ENCODE results near the gene RP9.

RP9 gene

DNA sequence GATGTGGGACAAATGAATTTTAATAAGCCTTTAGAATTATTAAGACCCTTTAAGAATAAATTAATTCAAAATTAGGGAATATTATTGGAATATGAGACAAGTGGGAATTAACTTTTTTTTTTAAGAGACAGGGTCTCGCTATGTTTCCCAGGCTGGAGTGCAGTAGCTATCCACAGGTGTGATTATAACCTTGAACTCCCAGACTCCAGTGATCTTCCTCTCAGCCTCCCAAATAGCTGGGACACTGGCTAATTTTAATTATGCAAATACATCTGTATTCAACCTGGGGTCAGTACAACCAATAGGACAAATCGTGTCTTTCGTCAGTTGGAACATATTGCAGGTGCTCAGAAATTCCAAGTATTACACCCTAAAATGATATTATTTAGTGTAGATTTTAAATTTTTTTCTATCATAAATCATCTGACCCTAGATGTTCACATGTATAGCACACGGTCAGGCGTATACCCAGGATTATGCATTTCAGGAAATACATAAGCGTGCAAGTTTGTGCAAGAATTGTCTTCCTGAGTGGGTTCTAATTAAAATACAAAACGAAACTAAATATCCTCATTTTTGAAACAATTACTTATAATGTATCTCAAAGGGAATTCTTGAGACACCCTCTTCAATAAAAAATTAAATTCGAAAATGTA lies 47.8 kb downstream of the RP9 start:
- no peak for DNase-seq

DNA sequence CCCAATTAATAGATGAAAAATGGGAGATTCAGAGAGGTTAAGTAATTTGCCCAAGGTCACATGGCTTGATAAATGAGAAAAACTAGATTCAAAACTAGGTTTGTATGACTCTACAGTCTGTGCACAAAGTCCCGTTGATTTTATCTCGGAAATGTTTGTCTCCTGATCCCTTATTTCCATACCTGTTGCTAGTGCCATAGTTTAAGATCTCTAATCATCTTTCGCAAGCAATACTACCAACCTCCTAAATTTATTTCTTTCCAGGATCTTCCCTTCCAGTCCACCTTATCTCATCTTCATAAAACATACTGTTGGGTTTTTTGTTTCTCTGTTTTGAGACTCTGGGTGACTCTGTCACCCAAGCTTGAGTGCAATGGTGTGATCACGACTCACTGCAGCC lies 49.6 kb downstream of the RP9 start:
- DNase-seq, result no peak

DNA sequence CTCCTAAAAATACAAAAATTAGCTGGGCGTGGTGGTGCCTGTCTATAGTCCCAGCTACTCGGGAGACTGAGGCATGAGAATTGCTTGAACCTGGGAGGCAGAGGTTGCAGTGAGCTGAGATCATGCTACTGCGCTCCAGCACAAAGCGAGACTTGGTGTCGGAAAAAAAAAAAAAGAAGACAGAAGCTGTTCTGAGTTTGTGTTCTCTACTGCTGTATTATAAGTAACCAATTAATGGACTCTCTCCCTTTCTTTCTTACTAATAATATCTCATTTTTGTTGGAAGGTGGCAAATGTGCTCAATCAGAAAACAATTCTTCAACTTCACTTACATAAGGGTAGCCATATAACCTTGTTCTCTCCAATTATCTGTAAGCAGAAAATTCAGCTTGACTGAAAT lies 54.0 kb downstream of the RP9 start:
- no peak for DNase-seq

DNA sequence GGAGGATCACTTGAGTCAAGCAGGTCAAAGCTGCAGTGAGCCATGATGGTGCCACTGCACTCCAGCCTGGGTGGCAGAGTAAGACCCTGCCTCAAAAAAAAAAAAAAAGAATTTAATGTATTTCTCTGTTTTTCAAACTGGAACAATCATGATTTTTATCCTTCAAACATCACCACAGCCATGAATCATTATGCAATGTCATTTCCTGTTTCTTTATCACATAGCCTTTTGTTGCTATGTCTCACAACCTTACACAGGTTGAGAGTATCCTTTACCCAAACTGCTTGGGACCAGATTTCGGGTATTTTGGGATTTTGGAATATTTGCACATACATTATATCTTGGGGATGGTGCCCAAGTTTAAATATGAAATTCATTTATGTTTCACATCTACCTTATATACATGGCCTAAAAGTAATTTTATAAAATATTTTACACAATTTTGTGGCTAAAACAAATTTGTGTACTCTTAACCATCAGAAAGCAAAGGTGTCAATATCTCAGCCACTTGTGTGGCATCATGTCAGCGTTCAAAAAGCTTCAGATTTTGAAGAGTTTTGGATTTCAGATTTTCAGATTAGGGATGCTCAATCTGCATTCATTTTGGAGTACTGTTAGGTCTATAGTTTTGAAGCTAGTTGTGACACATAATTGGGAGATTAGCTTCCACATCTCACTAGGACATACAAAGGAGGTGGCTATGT lies 54.8 kb downstream of the RP9 start:
- DNase-seq, result no peak

DNA sequence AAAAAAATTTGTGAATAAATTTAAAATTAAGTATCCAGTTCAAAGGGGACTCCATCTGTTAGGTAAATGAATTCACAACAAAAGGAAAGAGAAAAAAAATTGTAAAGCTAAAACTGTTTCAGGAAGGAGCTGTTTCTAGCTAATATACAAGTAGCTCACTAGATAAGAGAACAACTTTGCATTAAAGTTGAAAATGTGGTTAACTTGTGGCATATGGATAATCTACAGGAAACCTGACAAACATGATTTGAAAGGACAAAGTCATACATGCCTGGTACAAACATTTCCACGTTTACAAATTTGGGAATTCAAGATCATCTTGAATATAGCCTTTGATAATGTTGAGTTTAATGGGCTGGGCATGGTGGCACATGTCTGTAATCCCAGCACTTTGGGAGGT lies 55.5 kb downstream of the RP9 start:
- DNase-seq, result no peak

DNA sequence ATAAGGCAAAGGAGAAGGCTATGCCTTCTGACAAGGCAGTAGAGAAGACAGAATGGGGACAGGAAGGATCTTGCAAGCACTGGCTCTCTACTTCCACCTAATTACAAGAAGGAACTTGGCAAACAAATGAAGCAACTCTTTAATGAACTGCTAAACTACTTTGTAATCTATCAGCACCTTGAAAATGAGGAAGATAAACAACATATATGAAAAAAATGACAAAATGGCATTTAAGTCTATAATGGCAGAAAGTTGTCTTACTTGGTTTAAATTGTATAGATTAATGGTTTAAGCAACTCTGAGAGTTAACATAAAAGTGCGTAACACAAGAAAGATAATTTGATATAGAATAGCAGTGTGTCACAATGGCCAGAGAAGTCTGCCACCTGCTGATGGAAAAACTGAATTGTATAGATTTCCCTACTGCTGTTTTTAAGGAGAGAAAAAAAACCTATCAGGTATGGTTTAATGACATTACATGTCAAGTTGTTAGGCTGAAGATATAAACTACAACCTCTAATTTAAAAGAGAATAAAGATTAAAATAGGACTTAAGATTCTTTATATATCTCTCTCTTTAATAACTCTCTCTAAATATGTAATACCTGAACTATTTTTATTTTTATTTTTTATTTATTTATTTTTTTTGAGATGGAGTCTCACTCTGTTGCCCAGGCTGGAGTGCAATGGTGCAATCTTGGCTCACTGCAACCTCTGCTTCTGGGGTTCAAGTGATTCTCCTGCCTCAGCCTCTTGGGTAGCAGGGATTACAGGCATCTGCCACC lies 58.5 kb downstream of the RP9 start:
- DNase-seq, result no peak

DNA sequence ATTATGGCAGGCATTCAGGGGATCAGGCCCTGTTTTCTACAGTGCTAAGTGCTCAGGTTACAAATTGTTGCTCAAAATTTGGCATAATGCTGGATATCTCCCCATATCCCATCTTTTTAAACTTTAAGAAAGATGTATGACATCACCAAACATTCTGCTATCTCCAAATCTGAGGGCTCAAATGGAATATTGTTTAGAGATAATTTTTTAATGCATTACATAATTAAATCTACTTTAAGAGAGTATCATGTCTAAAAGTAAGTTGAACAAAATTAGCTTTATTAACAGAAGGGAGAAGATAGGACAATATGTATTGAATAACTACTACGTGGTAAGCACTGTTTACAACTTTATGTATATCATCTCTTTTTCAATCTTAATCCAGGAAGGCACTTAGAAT lies 60.5 kb downstream of the RP9 start:
- no peak for DNase-seq

DNA sequence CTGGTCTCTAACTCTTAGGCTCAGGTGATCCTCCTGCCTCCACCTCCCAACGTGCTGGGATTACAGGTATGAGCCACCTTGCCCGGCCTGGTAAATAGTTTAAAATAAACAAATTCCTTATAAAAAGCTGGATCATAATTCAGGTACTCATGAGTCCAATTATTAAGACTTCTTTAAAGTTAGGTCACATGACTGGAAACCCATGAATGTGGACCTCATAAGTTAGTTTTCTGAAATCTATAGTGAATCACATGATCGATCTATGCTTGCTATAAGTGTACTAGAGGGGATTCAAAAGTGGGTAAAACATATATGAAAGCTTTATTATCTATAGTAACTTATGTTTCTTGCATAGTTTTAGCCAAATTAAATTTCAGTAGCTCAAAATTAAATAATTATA lies 60.9 kb downstream of the RP9 start:
- no peak for DNase-seq

DNA sequence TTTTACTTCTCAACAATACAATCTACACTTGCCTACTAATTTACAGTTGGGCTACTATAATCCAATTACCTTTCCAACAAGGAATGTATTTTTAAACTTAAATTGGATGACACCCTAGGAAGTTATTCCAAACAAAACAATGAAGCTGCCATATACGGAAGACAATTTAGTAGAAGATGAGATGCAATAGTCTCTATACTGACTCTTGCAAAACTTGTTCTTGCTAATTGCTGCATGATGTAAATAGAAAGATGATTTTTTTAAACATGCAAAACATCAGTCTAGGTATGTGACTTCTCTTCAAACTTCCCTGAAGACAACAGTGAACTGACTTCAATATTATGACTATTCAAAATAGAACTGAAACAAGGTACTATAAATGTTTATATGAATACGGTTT lies 64.2 kb downstream of the RP9 start:
- no peak for DNase-seq
